ENCODE data around the gene IL11RA. TPM values are rescaled to one million over a fixed set of nuclear protein-coding genes. Genes with fewer than 3 reads are reported as not detected.

Gene IL11RA
- total RNA-seq, 1 donor from 2014 or later = 83.8 TPM

Other genes with a start within 250 kb of the IL11RA start
- gene FAM219A, start 193.6 kb upstream of the IL11RA start, total RNA-seq = 15.0 and 16.0 TPM in 2 replicates
- gene DNAI1, start 193.4 kb upstream of the IL11RA start, total RNA-seq = not detected in 2 replicates
- not detected in 2 replicates for gene ENHO, start 129.2 kb upstream of the IL11RA start, total RNA-seq
- gene CNTFR, start 62.5 kb upstream of the IL11RA start, total RNA-seq = not detected in 2 replicates
- 17.5 and 19.0 TPM in 2 replicates for gene RPP25L, start 40.1 kb upstream of the IL11RA start, total RNA-seq
- 110 and 115 TPM in 2 replicates for gene DCTN3, start 31.7 kb upstream of the IL11RA start, total RNA-seq
- gene ARID3C, start 23.1 kb upstream of the IL11RA start, total RNA-seq = 0.14 TPM in 2 replicates
- gene SIGMAR1, start 14.4 kb upstream of the IL11RA start, total RNA-seq = 81.2 and 83.0 TPM in 2 replicates
- 130 and 139 TPM in 2 replicates for gene GALT, start 5.5 kb upstream of the IL11RA start, total RNA-seq
- gene CCL27, start 10.5 kb downstream of the IL11RA start, total RNA-seq = 0.25 and 0.84 TPM in 2 replicates
- gene CCL19, start 39.1 kb downstream of the IL11RA start, total RNA-seq = not detected in 2 replicates
- not detected in 2 replicates for gene CCL21, start 58.0 kb downstream of the IL11RA start, total RNA-seq

Data from T-helper 2 cell treated with Interferon-gamma antibody and Interleukin-4, amounts not matched to agents 100 ng/mL and 5 ng/mL, for 36 hours (primary cell).